Upper lobe of left lung (tissue), 6 donors: Measurements from ENCODE around the gene ST6GALNAC2. TPM values are rescaled to one million over a fixed set of nuclear protein-coding genes. Genes with fewer than 3 reads are reported as not detected.

Experiments used
- ATAC-seq, 2 donors: fragments of 200-7000 bp; cut with Tn5 transposase; one replicate each; pipeline ENCODE4 v1.9.1; 2022; ENCODE audit warnings: mild to moderate bottlenecking in 2 of 2, moderate library complexity in 2 of 2; ENCODE audit not compliant: low FRiP score in 2 of 2
- DNase-seq, 2 donors: peaks; one replicate each; pipeline ENCODE4 v3.0.0-alpha.2; 2019 to 2020
- H3K27ac ChIP-seq, 4 donors: fragments of 200-600 bp; sonication (generic); one replicate each; pipeline ENCODE4 v1.5.1; 2016 to 2019
- H3K27me3 ChIP-seq, 4 donors: fragments of 200-600 bp; sonication (generic); one replicate each; pipeline ENCODE4 v1.5.1; 2017 to 2019
- H3K36me3 ChIP-seq, 4 donors: fragments of 200-600 bp; sonication (generic); one replicate each; pipeline ENCODE4 v1.5.1; 2016 to 2019
- H3K4me1 ChIP-seq, 4 donors: fragments of 200-600 bp; sonication (generic); one replicate each; pipeline ENCODE4 v1.5.1; 2018 to 2019
- H3K4me3 ChIP-seq, 4 donors: fragments of 200-600 bp; sonication (generic); one replicate each; pipeline ENCODE4 v1.5.1; 2017 to 2019; ENCODE audit warnings: mild to moderate bottlenecking in 2 of 4, moderate library complexity in 1 of 4
- H3K9me3 ChIP-seq, 4 donors: fragments of 200-600 bp; sonication (generic); one replicate each; pipeline ENCODE4 v1.5.1; 2018 to 2019
- EP300 ChIP-seq, 4 donors: sonication (generic); formaldehyde crosslinking; IDR thresholded peaks; one replicate each; pipeline ENCODE4 v1.5.1; 2017; ENCODE audit warnings: antibody characterized with exemption in 4 of 4, control low read depth in 2 of 4
- POLR2A ChIP-seq, 4 donors: fragments of 450-650 bp; IDR thresholded peaks; one replicate each; pipeline ENCODE4 v1.5.1; 2016 to 2017; ENCODE audit warnings: antibody characterized with exemption in 4 of 4, mild to moderate bottlenecking in 2 of 4
- POLR2AphosphoS5 ChIP-seq, 2 donors: sonication (generic); formaldehyde crosslinking; IDR thresholded peaks; one replicate each; pipeline ENCODE4 v1.5.1; 2017; ENCODE audit warnings: antibody characterized with exemption in 2 of 2
- WGBS, 2 donors: methylation state at CpG; one replicate each; pipeline ENCODE4 v1.1.5; 2017 to 2018; 5-methylcytosine and 5-hydroxymethylcytosine counted together
- total RNA-seq, 6 donors: library from RNA; depleted of rRNA in 4 of 6; stranded (reverse); fragments of >200 nt in 4 of 6; gene quantifications; one replicate each; pipeline versions ENCODE4 v1.1.0 to v1.2.1, GENCODE V29; 2016 to 2021
- TF ChIP-seq, protein P1 (sequence below), 6 experiments: fragments of 450-650 bp in 4 of 6; fragments of 200-600 bp in 2 of 6; sonication (generic) in 2 of 6; IDR thresholded peaks; one replicate each; pipeline ENCODE4 v1.5.1; 2016 to 2019; ENCODE audit warnings: antibody characterized with exemption in 6 of 6
- donor health status: DM: no; HTN: no; CAD: no; lungs with moderate emphysema.
- donor health status: DM: no; HTN: yes; CAD: no; lungs with severe emphysema.

The ST6GALNAC2 gene
- total RNA-seq, 6 donors from 2014 or later: 24.4 to 63.5 (median 39.8) TPM

DNA sequence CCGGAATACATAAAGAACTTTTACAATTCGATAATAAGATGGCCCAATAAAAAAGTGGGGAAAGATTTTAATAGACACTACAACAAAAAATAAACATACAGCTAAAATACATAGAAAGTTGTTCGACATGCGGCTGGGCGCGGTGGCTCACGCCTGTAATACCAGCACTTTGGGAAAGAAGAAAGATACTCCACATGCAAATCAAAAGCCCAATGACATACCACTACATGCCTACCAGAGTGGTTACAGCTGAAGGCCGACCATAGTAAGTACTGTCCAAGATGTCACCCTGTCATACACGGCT is 36.5 kb downstream of the ST6GALNAC2 start:
- no peak for DNase-seq
- H3K27ac ChIP-seq: no peak overlapping the region
- H3K9me3 ChIP-seq: no peaks in the 10 kb centered on the region
- H3K4me1 ChIP-seq: peaks cover 34 to 64% (median 53%) of the 10 kb centered on the region in 4 donors
- H3K27me3 ChIP-seq: no peaks in the 10 kb centered on the region
- no peaks in the 10 kb centered on the region for H3K36me3 ChIP-seq
- peak overlapping the region in 1 of 4 donors; percentile 1 for H3K4me3 ChIP-seq
- TF ChIP-seq POLR2AphosphoS5 (IDR thresholded peaks at IDR 0.05) (no peak), POLR2A (IDR thresholded peaks at IDR 0.05) (no peak), EP300 (IDR thresholded peaks at IDR 0.05) (no peak)
- TF ChIP-seq, protein P1, sequence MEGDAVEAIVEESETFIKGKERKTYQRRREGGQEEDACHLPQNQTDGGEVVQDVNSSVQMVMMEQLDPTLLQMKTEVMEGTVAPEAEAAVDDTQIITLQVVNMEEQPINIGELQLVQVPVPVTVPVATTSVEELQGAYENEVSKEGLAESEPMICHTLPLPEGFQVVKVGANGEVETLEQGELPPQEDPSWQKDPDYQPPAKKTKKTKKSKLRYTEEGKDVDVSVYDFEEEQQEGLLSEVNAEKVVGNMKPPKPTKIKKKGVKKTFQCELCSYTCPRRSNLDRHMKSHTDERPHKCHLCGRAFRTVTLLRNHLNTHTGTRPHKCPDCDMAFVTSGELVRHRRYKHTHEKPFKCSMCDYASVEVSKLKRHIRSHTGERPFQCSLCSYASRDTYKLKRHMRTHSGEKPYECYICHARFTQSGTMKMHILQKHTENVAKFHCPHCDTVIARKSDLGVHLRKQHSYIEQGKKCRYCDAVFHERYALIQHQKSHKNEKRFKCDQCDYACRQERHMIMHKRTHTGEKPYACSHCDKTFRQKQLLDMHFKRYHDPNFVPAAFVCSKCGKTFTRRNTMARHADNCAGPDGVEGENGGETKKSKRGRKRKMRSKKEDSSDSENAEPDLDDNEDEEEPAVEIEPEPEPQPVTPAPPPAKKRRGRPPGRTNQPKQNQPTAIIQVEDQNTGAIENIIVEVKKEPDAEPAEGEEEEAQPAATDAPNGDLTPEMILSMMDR (IDR thresholded peaks at IDR 0.05): no peak
- ATAC-seq: no peak
- 75 to 82% methylated on average over 9 of the region's 9 CpGs for WGBS, 2 donors

DNA sequence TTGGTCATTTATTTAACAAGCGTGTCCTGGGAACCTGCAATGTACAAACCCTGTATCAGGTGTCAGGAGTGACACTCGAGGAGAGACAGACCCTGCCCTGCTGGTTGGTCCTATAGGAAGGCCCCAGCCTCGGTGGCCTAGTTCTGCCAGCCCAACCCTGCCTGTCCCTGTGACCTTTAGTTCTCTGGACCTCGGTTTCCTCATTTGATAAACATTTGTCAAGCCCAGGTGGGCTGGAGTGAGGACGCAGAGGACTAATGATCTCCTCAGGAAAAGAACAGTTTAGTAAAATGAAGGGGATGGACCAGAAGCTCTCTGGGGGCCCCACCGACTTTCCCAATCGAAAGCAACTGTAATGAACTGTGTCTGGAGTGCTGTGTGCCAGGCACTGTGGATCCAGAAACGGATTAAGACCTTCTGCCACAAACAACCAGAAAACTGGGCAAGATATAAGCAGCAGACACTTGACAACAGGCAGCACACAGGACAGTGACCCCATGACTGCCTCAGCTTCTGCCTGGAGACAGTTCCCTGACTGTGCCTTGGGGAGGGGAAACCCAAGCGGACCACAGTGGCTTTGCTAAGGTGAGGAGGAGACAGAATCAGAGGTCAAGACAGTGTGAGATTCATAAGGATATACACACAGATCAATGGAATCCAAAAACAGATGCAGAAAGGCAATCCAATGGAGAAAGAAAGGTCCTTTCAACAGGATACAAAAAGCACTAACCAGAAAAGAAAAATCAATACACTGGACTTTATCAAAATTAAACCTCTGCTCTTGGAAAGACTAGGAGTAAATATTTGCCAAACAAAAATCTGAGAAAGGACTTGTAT is 37.1 kb downstream of the ST6GALNAC2 start:
- H3K4me1 ChIP-seq: peaks cover 40 to 70% (median 59%) of the 10 kb centered on the region in 4 donors
- H3K9me3 ChIP-seq: no peaks in the 10 kb centered on the region
- ATAC-seq (no peak), DNase-seq (no peak)
- 52 to 66% methylated on average over 9 of the region's 9 CpGs for WGBS, 2 donors
- no peaks in the 10 kb centered on the region for H3K27me3 ChIP-seq
- H3K36me3 ChIP-seq: no peaks in the 10 kb centered on the region
- TF ChIP-seq POLR2AphosphoS5 (IDR thresholded peaks at IDR 0.05): no peak
- TF ChIP-seq POLR2A (IDR thresholded peaks at IDR 0.05): no peak
- TF ChIP-seq, protein P1 (IDR thresholded peaks at IDR 0.05): no peak
- no peak for TF ChIP-seq EP300 (IDR thresholded peaks at IDR 0.05)
- H3K4me3 ChIP-seq: no peak overlapping the region
- H3K27ac ChIP-seq: peak overlapping the region in 2 of 4 donors; percentile 44 to 62

DNA sequence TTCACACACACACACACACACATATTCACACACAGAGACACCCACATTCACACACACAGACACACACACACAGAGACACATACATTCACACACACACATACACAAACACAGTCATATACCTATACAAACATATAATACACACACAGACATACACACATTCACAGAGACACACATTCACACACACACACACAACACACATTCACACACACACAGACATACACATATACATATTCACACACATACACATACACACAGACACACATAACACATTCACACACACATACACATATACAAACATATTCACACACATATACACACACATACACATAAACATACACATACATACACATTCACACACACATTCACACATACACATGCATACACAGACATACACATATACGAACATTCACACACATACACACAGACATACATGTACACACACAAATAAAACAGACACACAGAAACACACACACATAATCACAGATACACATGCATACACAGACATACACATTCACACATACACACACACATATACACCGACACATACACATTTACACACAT is 37.9 kb downstream of the ST6GALNAC2 start:
- H3K4me3 ChIP-seq: no peak overlapping the region
- H3K27me3 ChIP-seq: no peaks in the 10 kb centered on the region
- H3K4me1 ChIP-seq: peaks cover 45 to 79% (median 64%) of the 10 kb centered on the region in 4 donors
- WGBS, 2 donors: 78 to 95% methylated on average over 2 of the region's 2 CpGs
- H3K27ac ChIP-seq: peak overlapping the region in 1 of 4 donors; percentile 44
- no peaks in the 10 kb centered on the region for H3K9me3 ChIP-seq
- no peak for ATAC-seq
- no peak for TF ChIP-seq POLR2A (IDR thresholded peaks at IDR 0.05)
- no peak for TF ChIP-seq POLR2AphosphoS5 (IDR thresholded peaks at IDR 0.05)
- TF ChIP-seq, protein P1 (IDR thresholded peaks at IDR 0.05): no peak
- TF ChIP-seq EP300 (IDR thresholded peaks at IDR 0.05): no peak
- no peak for DNase-seq
- no peaks in the 10 kb centered on the region for H3K36me3 ChIP-seq

DNA sequence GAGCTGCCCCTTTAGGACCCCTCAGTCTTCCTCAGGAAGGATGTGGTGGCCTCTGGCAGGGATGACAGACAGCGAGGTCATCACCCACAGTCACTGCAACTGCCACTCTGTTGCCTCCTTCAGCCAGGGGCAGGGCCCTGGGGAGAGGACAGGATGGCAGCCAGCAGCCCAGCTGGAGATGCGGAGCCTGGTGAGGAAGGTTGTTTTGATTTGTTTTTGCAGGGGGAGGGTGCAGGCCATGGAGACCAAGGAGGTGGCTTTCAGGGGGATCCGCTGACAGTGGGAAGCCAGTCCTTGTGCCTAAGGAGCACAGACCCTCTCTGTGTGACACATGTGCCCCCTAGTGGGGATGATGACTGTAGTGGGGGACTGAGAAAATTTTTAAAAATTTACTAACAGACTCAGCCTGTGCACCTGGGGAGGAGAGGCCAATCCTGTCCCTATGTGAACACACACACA is 38.4 kb downstream of the ST6GALNAC2 start:
- ATAC-seq: peak; percentile 44 to 73
- 44 to 49% methylated on average over 2 to 3 of the region's 3 CpGs for WGBS, 2 donors
- TF ChIP-seq EP300 (IDR thresholded peaks at IDR 0.05) (no peak), POLR2AphosphoS5 (IDR thresholded peaks at IDR 0.05) (peak in 1 of 2 donors; percentile 19)
- TF ChIP-seq, protein P1 (IDR thresholded peaks at IDR 0.05): peak; percentile 52 to 73 (median 58)
- peak overlapping the region; percentile 45 to 79 (median 70) for H3K27ac ChIP-seq
- H3K4me3 ChIP-seq: no peak overlapping the region
- peaks cover 45 to 80% (median 64%) of the 10 kb centered on the region in 4 donors for H3K4me1 ChIP-seq
- peak in 1 of 2 donors; percentile 52 for DNase-seq
- no peaks in the 10 kb centered on the region for H3K36me3 ChIP-seq
- H3K9me3 ChIP-seq: no peaks in the 10 kb centered on the region
- H3K27me3 ChIP-seq: no peaks in the 10 kb centered on the region
